ENCODE measurements around the gene HCAR2. TPM values are rescaled to one million over a fixed set of nuclear protein-coding genes. Genes with fewer than 3 reads are reported as not detected.

The HCAR2 gene
- total RNA-seq, 1 experiment from 2014 or later, result 2.6 TPM

DNA sequence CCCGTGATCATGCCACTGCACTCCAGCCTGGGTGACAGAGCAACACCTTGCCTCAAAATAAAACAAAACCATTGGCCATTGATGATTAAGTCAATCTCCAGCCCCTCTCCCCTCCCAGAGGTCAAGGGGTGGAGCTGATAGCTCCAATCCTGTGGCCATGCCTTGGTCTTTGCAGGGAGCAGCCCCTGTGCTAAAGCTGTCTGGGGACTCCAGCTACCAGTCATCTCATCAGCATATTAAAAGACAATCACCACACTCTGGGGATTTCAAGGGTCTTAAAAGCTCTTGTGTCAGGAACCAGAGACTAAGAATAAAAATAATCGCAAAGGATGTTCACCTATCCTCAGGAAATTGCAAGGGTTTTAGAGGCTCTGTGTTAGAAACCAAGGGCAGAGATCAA lies 30.6 kb downstream of the HCAR2 start:
- POLR2A ChIA-PET (ENCODE audit: unreplicated experiment), result no interaction called here
- H3K27ac ChIP-seq, result no peak overlapping the region
- H3K4me2 ChIP-seq, result no peak overlapping the region
- no peaks in the 10 kb centered on the region for H3K9me2 ChIP-seq (ENCODE audit: insufficient read depth)
- TF ChIP-seq, protein P1, sequence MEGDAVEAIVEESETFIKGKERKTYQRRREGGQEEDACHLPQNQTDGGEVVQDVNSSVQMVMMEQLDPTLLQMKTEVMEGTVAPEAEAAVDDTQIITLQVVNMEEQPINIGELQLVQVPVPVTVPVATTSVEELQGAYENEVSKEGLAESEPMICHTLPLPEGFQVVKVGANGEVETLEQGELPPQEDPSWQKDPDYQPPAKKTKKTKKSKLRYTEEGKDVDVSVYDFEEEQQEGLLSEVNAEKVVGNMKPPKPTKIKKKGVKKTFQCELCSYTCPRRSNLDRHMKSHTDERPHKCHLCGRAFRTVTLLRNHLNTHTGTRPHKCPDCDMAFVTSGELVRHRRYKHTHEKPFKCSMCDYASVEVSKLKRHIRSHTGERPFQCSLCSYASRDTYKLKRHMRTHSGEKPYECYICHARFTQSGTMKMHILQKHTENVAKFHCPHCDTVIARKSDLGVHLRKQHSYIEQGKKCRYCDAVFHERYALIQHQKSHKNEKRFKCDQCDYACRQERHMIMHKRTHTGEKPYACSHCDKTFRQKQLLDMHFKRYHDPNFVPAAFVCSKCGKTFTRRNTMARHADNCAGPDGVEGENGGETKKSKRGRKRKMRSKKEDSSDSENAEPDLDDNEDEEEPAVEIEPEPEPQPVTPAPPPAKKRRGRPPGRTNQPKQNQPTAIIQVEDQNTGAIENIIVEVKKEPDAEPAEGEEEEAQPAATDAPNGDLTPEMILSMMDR (conservative IDR thresholded peaks at IDR 0.05), result no peak
- TF ChIP-seq EZH2 (IDR thresholded peaks at IDR 0.05; ENCODE audit: low read depth), result no peak
- intact Hi-C loops (cut with micrococcal nuclease; ENCODE audit: unreplicated experiment), result no loop called here
- no TSS peak for BruUV-seq (replicated peaks)
- peaks cover 25% of the 10 kb centered on the region for H3K4me1 ChIP-seq (replicated peaks; ENCODE audit: insufficient read depth)
- CTCF ChIA-PET, result interaction anchor here (0.5 kb wide), 1 partner anchor 1053 kb away, joined by 9 read pairs; no protein-coding TSS in a partner anchor
- no peaks in the 10 kb centered on the region for H4K20me1 ChIP-seq (ENCODE audit: insufficient read depth)
- H3K27me3 ChIP-seq (ENCODE audit: insufficient read depth, low read depth), result no peaks in the 10 kb centered on the region
- no peak overlapping the region for H3K4me3 ChIP-seq
- H3K36me3 ChIP-seq (ENCODE audit: low read depth), result no peaks in the 10 kb centered on the region
- H3K79me2 ChIP-seq (ENCODE audit: low read depth), result no peaks in the 10 kb centered on the region
- H3F3A ChIP-seq (ENCODE audit: insufficient read depth, low read depth), result peaks cover 20% of the 10 kb centered on the region
- no peaks in the 10 kb centered on the region for H3K9me3 ChIP-seq (ENCODE audit: insufficient read depth, low read depth)
- DNase-seq, result no peak
- no peak overlapping the region for H2AFZ ChIP-seq

DNA sequence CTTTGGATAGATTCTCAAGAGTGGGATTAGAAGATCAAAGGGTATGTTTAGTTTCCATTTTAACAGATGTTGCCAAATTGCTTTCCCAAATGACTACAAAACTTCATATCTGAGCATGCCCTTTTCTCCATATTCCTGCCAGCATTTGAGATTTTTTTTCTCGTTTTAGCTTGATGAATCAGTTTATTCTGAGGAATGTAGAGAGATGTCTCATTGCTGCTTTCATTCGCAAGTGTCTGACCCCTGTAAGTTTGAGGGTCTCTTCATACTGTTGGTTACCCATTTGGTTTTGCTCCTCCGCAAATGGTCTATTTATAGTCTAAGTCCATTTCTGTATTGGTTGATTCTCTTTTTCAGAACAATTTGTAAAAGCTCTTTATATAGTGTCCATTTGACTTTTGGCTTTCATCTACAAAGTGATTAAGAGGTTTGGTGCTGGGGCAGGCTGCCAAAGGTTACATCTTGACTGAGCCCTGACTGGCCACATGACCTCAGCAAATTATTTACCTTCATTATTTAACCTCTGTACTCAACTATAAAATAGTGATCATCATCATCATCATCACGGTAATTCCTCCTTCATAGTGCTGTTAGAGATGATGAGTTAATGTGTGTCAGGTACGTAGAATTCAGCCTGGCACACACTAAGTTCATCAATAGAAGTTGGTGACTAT lies 33.6 kb downstream of the HCAR2 start:
- H4K20me1 ChIP-seq (ENCODE audit: insufficient read depth), result no peaks in the 10 kb centered on the region
- intact Hi-C loops (cut with micrococcal nuclease; ENCODE audit: unreplicated experiment), result no loop called here

DNA sequence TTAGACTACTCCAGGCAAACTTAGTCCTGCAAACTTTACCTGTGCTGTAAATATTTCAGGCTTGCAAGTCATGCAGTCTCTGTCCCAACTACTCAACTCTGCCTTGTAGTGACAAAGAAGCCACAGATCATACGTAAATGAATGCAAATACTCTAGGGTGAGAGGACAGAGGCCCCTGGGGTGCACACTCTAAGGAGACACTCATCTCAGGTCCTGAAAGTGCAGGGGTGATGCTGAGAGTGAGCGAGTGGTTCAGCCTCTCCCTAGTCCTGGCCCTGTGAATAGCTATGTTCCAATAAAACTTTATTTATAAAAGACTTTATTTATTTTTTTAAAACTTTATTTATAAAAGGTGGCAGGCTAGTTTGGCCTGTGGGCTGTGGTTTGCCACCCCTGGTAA lies 34.9 kb downstream of the HCAR2 start:
- ChIA-PET CTCF (no interaction called here), POLR2A (ENCODE audit: unreplicated experiment) (no interaction called here)
- no TSS peak for BruUV-seq (replicated peaks)
- Histone ChIP-seq H3K9me3 (ENCODE audit: insufficient read depth, low read depth) (no peaks in the 10 kb centered on the region), H3K4me1 (replicated peaks; ENCODE audit: insufficient read depth) (peaks cover 21% of the 10 kb centered on the region), H4K20me1 (ENCODE audit: insufficient read depth) (no peaks in the 10 kb centered on the region), H3K36me3 (ENCODE audit: low read depth) (no peaks in the 10 kb centered on the region), H3K4me3 (no peak overlapping the region), H3K9me2 (ENCODE audit: insufficient read depth) (no peaks in the 10 kb centered on the region), H3K27me3 (ENCODE audit: insufficient read depth, low read depth) (no peaks in the 10 kb centered on the region), H3K79me2 (ENCODE audit: low read depth) (no peaks in the 10 kb centered on the region), H3K27ac (no peak overlapping the region), H3F3A (ENCODE audit: insufficient read depth, low read depth) (peaks cover 20% of the 10 kb centered on the region), H2AFZ (no peak overlapping the region), H3K4me2 (no peak overlapping the region)
- DNase-seq, result no peak
- intact Hi-C loops (cut with micrococcal nuclease; ENCODE audit: unreplicated experiment), result no loop called here
- TF ChIP-seq, protein P1 (conservative IDR thresholded peaks at IDR 0.05), result no peak
- no peak for TF ChIP-seq EZH2 (IDR thresholded peaks at IDR 0.05; ENCODE audit: low read depth)

More for the DNA sequence above, 33.6 kb downstream of the HCAR2 start:
- peak overlapping the region; percentile 40; the same call in 1 of the 2 replicates for H3K4me3 ChIP-seq
- H3F3A ChIP-seq (ENCODE audit: insufficient read depth, low read depth), result peaks cover 20% of the 10 kb centered on the region
- ChIA-PET POLR2A (ENCODE audit: unreplicated experiment) (interaction anchor here (0.6 to 0.7 kb wide), 2 partner anchors 9 to 542 kb away, joined by 6 to 27 read pairs; no protein-coding TSS in a partner anchor), CTCF (interaction anchor here (0.6 kb wide), 1 partner anchor 124 kb away, joined by 6 read pairs; no protein-coding TSS in a partner anchor)
- no peaks in the 10 kb centered on the region for H3K36me3 ChIP-seq (ENCODE audit: low read depth)
- no TSS peak for BruUV-seq (replicated peaks)
- no peak overlapping the region for H2AFZ ChIP-seq
- no peaks in the 10 kb centered on the region for H3K27me3 ChIP-seq (ENCODE audit: insufficient read depth, low read depth)
- no peaks in the 10 kb centered on the region for H3K9me2 ChIP-seq (ENCODE audit: insufficient read depth)
- H3K4me2 ChIP-seq, result peak overlapping the region; percentile 78
- H3K9me3 ChIP-seq (ENCODE audit: insufficient read depth, low read depth), result no peaks in the 10 kb centered on the region
- H3K4me1 ChIP-seq (replicated peaks; ENCODE audit: insufficient read depth), result peaks cover 21% of the 10 kb centered on the region
- no peaks in the 10 kb centered on the region for H3K79me2 ChIP-seq (ENCODE audit: low read depth)
- H3K27ac ChIP-seq, result peak overlapping the region; percentile 80
- TF ChIP-seq EZH2 (IDR thresholded peaks at IDR 0.05; ENCODE audit: low read depth), result no peak
- TF ChIP-seq, protein P1 (conservative IDR thresholded peaks at IDR 0.05), result no peak
- DNase-seq, result peak; percentile 29 to 80
